Measurements from ENCODE around the gene LIPK.

LIPK gene

GRCh38 chr10:88786032-88786770, 80.2 kb downstream of the LIPK start:
- DNase-seq (ENCODE audit: low spot score) = no peak

DNA sequence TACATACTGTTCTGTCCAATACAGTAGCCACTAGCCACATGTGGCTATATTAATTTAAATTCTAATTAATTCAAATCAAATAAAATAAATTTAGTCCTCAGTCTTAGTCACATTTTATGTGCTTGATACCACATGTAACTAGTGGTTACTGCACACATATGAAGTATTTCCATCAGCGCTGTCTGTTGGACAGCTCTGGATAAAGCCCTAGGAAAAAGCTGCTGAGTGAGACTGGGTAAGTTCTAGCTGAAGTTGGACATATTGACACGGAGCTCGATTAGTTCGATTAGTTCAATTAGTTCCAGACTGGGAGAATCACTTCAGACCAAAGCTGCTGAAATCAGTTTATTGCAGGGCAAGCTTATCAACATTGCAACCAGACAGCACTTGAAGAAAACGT, 81.4 kb downstream of the LIPK start:
- DNase-seq (ENCODE audit: low spot score) = no peak

GRCh38 chr10:88788924-88789323, 82.9 kb downstream of the LIPK start:
- no peak for DNase-seq (ENCODE audit: low spot score)

- DNase-seq (ENCODE audit: low spot score) = no peak
Observed at GRCh38 chr10:88791924-88792323, 85.9 kb downstream of the LIPK start.

DNA sequence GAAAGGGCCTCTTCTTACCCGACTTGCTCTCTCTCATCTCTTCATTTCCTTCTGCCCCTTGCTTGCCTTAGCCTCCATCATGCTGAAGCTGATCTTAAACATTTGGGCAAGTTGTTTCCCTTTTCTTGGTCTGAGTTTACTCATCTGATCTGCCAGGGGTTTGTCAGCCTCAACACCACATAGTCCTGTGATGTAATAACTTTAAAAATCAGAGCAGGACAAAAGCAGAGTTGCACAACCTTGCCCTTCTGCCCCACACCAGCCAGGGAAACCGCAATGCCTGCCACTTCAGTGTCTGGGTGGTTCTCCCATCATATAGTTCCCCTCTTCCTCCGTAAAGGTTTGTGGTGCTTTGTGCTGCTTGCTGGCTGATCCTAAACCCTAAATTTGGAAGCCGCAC, 86.6 kb downstream of the LIPK start:
- no peak for DNase-seq (ENCODE audit: low spot score)

DNA sequence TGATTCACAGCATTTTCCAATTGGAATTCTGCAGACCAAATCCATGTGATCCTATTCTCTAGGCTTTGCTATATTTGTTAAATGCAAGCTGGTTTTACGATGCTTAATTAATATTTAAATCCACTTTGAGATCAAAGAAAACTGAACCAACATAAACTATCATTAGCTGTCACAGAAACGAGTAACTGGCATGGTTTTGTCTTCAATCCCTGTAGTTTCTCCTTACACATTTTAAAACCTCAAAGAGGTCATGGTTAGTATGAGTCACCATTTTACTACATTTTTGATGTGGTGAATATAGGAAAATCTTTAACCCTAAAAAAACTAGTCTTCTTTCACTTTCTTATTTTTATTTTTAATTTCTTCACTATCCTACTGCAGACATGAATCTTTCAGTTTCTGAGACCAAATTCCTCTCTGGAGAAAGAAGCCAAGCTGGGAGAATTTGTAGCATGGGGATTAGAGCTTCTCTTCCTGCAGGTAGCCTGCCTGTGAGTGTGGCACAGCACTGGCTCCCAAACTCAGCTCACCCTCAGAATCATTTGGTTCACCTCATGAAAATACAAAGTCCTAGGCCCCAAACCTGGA, 87.8 kb downstream of the LIPK start:
- no peak for DNase-seq (ENCODE audit: low spot score)

DNA sequence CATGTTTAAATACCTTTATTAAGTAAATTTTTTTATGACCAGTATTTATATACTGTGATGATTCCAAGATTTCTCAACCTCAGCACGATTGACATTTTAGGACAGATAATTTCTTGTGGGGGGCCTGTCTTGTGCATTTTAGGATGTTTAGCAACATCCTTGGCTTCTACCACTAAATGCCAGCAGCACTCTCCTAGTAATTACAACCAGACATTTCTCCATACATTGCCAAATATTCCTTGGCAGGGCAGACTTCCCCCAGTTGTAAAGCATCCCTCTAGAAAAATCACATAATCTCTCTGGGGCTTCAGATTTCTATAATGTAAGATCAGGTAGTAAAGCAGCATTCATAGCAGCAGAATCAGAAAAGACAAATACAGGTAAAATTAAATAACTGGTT, 88.7 kb downstream of the LIPK start:
- no peak for DNase-seq (ENCODE audit: low spot score)

- DNase-seq (ENCODE audit: low spot score) = no peak
Observed at GRCh38 chr10:88800152-88801125, 94.4 kb downstream of the LIPK start.
